Keratinocyte (primary cell): ENCODE measurements around the gene ISYNA1. TPM values are rescaled to one million over a fixed set of nuclear protein-coding genes. Genes with fewer than 3 reads are reported as not detected.
A peak's percentile ranks its signal among the peaks of the same experiment; 100 is the strongest.

Experiments used
- DNase-seq: peaks from one replicate; pipeline ENCODE4 v3.0.0-alpha.2; 2011; ENCODE audit warnings: low read depth, missing footprints, low spot score
- FAIRE-seq: peaks from 2 replicates; lab custom pipeline; 2011; peaks lifted over from hg19 to GRCh38; lab: Jason Lieb, UNC
- H2AFZ ChIP-seq: 2 replicates; pipeline ENCODE4 v1.6.0; 2012; ENCODE audit warnings: low read length, control low read depth, inconsistent platforms; ENCODE audit not compliant: control insufficient read depth
- H3K27ac ChIP-seq: 2 replicates; pipeline ENCODE4 v1.5.1; 2011; ENCODE audit warnings: low read length; ENCODE audit not compliant: control insufficient read depth, insufficient read depth
- H3K27me3 ChIP-seq: 3 replicates; pipeline ENCODE4 v1.6.0; 2011; ENCODE audit warnings: low read length; ENCODE audit not compliant: control insufficient read depth, insufficient read depth; ENCODE audit errors: extremely low read depth
- H3K36me3 ChIP-seq, 2 experiments: 2 replicates in 1 of 2; 3 replicates in 1 of 2; pipeline ENCODE4 v1.5.1; 2011; ENCODE audit warnings: low read length in 2 of 2, mild to moderate bottlenecking in 1 of 2; ENCODE audit not compliant: control insufficient read depth in 2 of 2, insufficient read depth in 2 of 2; ENCODE audit errors: extremely low read depth in 1 of 2
- H3K4me1 ChIP-seq: 3 replicates; pipeline ENCODE4 v1.5.1; 2011; ENCODE audit warnings: low read length; ENCODE audit not compliant: control insufficient read depth, insufficient read depth; ENCODE audit errors: extremely low read depth
- H3K4me2 ChIP-seq: 3 replicates; pipeline ENCODE4 v1.6.0; 2011; ENCODE audit warnings: low read depth, low read length; ENCODE audit not compliant: control insufficient read depth, insufficient read depth; ENCODE audit errors: extremely low read depth
- H3K4me3 ChIP-seq, 3 experiments: fragments of 200-600 bp in 1 of 3; sonication (generic) in 1 of 3; 2 replicates in 2 of 3; 3 replicates in 1 of 3; pipeline ENCODE4 v1.5.1; 2011 to 2016; ENCODE audit warnings: low read length in 3 of 3, mild to moderate bottlenecking in 3 of 3, control low read depth in 2 of 3, inconsistent platforms in 1 of 3, low read depth in 1 of 3, mixed read lengths in 1 of 3, mixed run types in 1 of 3, moderate library complexity in 1 of 3; ENCODE audit not compliant: control insufficient read depth in 2 of 3, insufficient read depth in 2 of 3; ENCODE audit errors: extremely low read depth in 1 of 3
- H3K79me2 ChIP-seq: 2 replicates; pipeline ENCODE4 v1.6.0; 2012; ENCODE audit warnings: low read length; ENCODE audit not compliant: control insufficient read depth, insufficient read depth
- H3K9ac ChIP-seq: 3 replicates; pipeline ENCODE4 v1.6.0; 2011; ENCODE audit warnings: low read length; ENCODE audit not compliant: control insufficient read depth, insufficient read depth; ENCODE audit errors: extremely low read depth
- H3K9me1 ChIP-seq: 3 replicates; pipeline ENCODE4 v1.6.0; 2011; ENCODE audit warnings: low read length; ENCODE audit not compliant: control insufficient read depth, insufficient read depth; ENCODE audit errors: extremely low read depth
- H3K9me3 ChIP-seq: 2 replicates; pipeline ENCODE4 v1.5.1; 2012; ENCODE audit warnings: low read depth, low read length; ENCODE audit not compliant: control insufficient read depth
- H4K20me1 ChIP-seq: 3 replicates; pipeline ENCODE4 v1.6.0; 2011; ENCODE audit warnings: low read length; ENCODE audit not compliant: control insufficient read depth, insufficient read depth; ENCODE audit errors: extremely low read depth
- EZH2 ChIP-seq: IDR thresholded peaks from one replicate; pipeline ENCODE4 v1.6.1; 2012; ENCODE audit warnings: inconsistent platforms, mild to moderate bottlenecking, low read length, moderate library complexity
- dilution Hi-C: fragments of 300-500 bp; cut with MboI; formaldehyde crosslinking; loops from one replicate; pipeline ENCODE4 v1.7.0; 2020; ENCODE audit warnings: low sequenced_read_pairs; ENCODE audit not compliant: extremely low pct_ligation_motif_present
- polyA plus RNA-seq, 5 experiments: library from polyadenylated mRNA; depleted of rRNA in 3 of 5; stranded (reverse) in 3 of 5; stranded (forward) in 1 of 5; unstranded in 1 of 5; fragments of >200 nt; gene quantifications; 1 replicate in 1 of 5; 2 replicates in 3 of 5; 3 replicates in 1 of 5; pipeline versions ENCODE4 v1.2.1 to v1.2.3, GENCODE V29; 2011 to 2012; ENCODE audit warnings: missing spikeins in 2 of 5, low read depth in 1 of 5, low replicate concordance in 1 of 5
- TF ChIP-seq, protein P1 (sequence below), 3 experiments: IDR thresholded peaks in 1 of 3; conservative IDR thresholded peaks in 1 of 3; optimal IDR thresholded peaks in 1 of 3; 2 replicates in 2 of 3; 3 replicates in 1 of 3; pipeline versions ENCODE3 to v1.5.1; 2011; ENCODE audit warnings: low read length in 3 of 3, mild to moderate bottlenecking in 3 of 3, moderate library complexity in 2 of 3, control low read depth in 1 of 3, inconsistent platforms in 1 of 3; ENCODE audit not compliant: insufficient read depth in 2 of 3; ENCODE audit errors: extremely low read depth in 1 of 3

The ISYNA1 gene
- polyA plus RNA-seq, 1 donor (not counting 4 experiments of a cell fraction or from before 2014, with no cell fraction given): 3.5 TPM

GRCh38 chr19:18401580-18402112 lies 36.3 kb downstream of the ISYNA1 start:
- H3K4me2 ChIP-seq: no peak overlapping the region
- H3K9me1 ChIP-seq: no peaks in the 10 kb centered on the region
- dilution Hi-C loops: no loop called here
- FAIRE-seq (peak; percentile 69), DNase-seq (no peak)
- H3K79me2 ChIP-seq: no peaks in the 10 kb centered on the region
- peak overlapping the region; percentile 37 for H2AFZ ChIP-seq
- H4K20me1 ChIP-seq: no peaks in the 10 kb centered on the region
- H3K9me3 ChIP-seq: no peaks in the 10 kb centered on the region
- H3K36me3 ChIP-seq: no peaks in the 10 kb centered on the region
- H3K27me3 ChIP-seq: peaks cover 17% of the 10 kb centered on the region
- H3K9ac ChIP-seq: no peak overlapping the region
- H3K27ac ChIP-seq: no peak overlapping the region
- no peak for TF ChIP-seq EZH2
- TF ChIP-seq, protein P1, sequence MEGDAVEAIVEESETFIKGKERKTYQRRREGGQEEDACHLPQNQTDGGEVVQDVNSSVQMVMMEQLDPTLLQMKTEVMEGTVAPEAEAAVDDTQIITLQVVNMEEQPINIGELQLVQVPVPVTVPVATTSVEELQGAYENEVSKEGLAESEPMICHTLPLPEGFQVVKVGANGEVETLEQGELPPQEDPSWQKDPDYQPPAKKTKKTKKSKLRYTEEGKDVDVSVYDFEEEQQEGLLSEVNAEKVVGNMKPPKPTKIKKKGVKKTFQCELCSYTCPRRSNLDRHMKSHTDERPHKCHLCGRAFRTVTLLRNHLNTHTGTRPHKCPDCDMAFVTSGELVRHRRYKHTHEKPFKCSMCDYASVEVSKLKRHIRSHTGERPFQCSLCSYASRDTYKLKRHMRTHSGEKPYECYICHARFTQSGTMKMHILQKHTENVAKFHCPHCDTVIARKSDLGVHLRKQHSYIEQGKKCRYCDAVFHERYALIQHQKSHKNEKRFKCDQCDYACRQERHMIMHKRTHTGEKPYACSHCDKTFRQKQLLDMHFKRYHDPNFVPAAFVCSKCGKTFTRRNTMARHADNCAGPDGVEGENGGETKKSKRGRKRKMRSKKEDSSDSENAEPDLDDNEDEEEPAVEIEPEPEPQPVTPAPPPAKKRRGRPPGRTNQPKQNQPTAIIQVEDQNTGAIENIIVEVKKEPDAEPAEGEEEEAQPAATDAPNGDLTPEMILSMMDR (optimal IDR thresholded peaks at IDR 0.05 in 1 of 3, IDR thresholded peaks at IDR 0.05 in 1 of 3, conservative IDR thresholded peaks at IDR 0.05 in 1 of 3; ENCODE audit: extremely low read depth in 1 of 3, insufficient read depth in 2 of 3, low read length in 3 of 3): peak; percentile 47 to 62 (median 60)
- H3K4me3 ChIP-seq: no peak overlapping the region
- H3K4me1 ChIP-seq: peaks cover 7% of the 10 kb centered on the region

DNA sequence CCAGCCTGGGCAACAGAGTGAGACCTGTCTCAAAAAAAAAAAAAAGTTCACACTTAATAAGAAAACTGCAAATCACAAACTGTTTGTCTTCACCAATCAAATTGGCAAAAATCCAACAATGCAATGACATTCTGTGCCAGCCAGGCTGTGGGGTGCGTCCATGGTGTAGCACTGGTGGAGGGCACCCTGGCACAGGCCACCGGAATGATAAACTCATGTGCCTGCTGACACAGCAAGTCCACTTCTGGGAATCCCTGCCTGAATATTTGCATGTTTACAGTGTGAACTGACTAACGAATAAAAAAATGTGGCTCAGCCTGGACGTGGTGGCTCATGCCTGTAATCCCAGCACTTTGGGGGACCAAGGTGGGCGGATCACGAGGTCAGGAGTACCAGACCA lies 38.9 kb downstream of the ISYNA1 start:
- Histone ChIP-seq H3K4me2 (no peak overlapping the region), H3K36me3 (no peaks in the 10 kb centered on the region), H2AFZ (no peak overlapping the region), H3K9me1 (no peaks in the 10 kb centered on the region), H3K9me3 (no peaks in the 10 kb centered on the region), H3K79me2 (no peaks in the 10 kb centered on the region), H3K27ac (no peak overlapping the region), H4K20me1 (no peaks in the 10 kb centered on the region), H3K4me3 (no peak overlapping the region), H3K9ac (no peak overlapping the region), H3K4me1 (peaks cover 7% of the 10 kb centered on the region), H3K27me3 (peaks cover 24% of the 10 kb centered on the region)
- peak; percentile 13 for FAIRE-seq
- TF ChIP-seq, protein P1 (optimal IDR thresholded peaks at IDR 0.05 in 1 of 3, IDR thresholded peaks at IDR 0.05 in 1 of 3, conservative IDR thresholded peaks at IDR 0.05 in 1 of 3; ENCODE audit: extremely low read depth in 1 of 3, insufficient read depth in 2 of 3, low read length in 3 of 3): no peak
- DNase-seq: no peak
- dilution Hi-C loops: no loop called here
